KOPT-K1 (cell line): Measurements from ENCODE around the gene KLF14.

Source experiments
- H3K27ac ChIP-seq: fragments of 200-600 bp; sonication (generic); 2 replicates; pipeline ENCODE4 v1.5.1; 2016; ENCODE audit warnings: antibody characterized with exemption, mild to moderate bottlenecking, low read depth, low read length; ENCODE audit not compliant: poor library complexity, severe bottlenecking
- H3K36me3 ChIP-seq: fragments of 200-600 bp; sonication (generic); 2 replicates; pipeline ENCODE4 v1.5.1; 2017; ENCODE audit warnings: antibody characterized with exemption, mild to moderate bottlenecking, low read length, moderate library complexity; ENCODE audit not compliant: insufficient read depth
- H3K9me3 ChIP-seq: fragments of 200-600 bp; sonication (generic); 2 replicates; pipeline ENCODE4 v1.5.1; 2017; ENCODE audit warnings: antibody characterized with exemption, low read length, mild to moderate bottlenecking; ENCODE audit not compliant: insufficient read depth, poor library complexity, severe bottlenecking

KLF14 gene

GRCh38 chr7:130734815-130735716 is 1.1 kb upstream of the KLF14 start:
- no peaks in the 10 kb centered on the region for H3K36me3 ChIP-seq
- no peak overlapping the region for H3K27ac ChIP-seq
- H3K9me3 ChIP-seq: no peaks in the 10 kb centered on the region

- Histone ChIP-seq H3K27ac (no peak overlapping the region), H3K36me3 (no peaks in the 10 kb centered on the region), H3K9me3 (no peaks in the 10 kb centered on the region)
Observed at GRCh38 chr7:130732980-130733930, 752 bp downstream of the KLF14 start.

GRCh38 chr7:130723784-130724183 is 10.2 kb downstream of the KLF14 start:
- no peak overlapping the region for H3K27ac ChIP-seq
- no peaks in the 10 kb centered on the region for H3K9me3 ChIP-seq
- no peaks in the 10 kb centered on the region for H3K36me3 ChIP-seq

GRCh38 chr7:130721486-130722277 is 12.3 kb downstream of the KLF14 start:
- Histone ChIP-seq H3K27ac (no peak overlapping the region), H3K36me3 (no peaks in the 10 kb centered on the region), H3K9me3 (no peaks in the 10 kb centered on the region)

- Histone ChIP-seq H3K9me3 (no peaks in the 10 kb centered on the region), H3K36me3 (no peaks in the 10 kb centered on the region), H3K27ac (no peak overlapping the region)
Observed at GRCh38 chr7:130719541-130719940, 14.5 kb downstream of the KLF14 start.

- Histone ChIP-seq H3K27ac (no peak overlapping the region), H3K36me3 (no peaks in the 10 kb centered on the region), H3K9me3 (no peaks in the 10 kb centered on the region)
Observed at GRCh38 chr7:130712416-130712815, 21.6 kb downstream of the KLF14 start.

- Histone ChIP-seq H3K27ac (no peak overlapping the region), H3K36me3 (no peaks in the 10 kb centered on the region), H3K9me3 (peaks cover 14% of the 10 kb centered on the region)
Observed at GRCh38 chr7:130708766-130709165, 25.2 kb downstream of the KLF14 start.

GRCh38 chr7:130708001-130708400 is 26.0 kb downstream of the KLF14 start:
- H3K36me3 ChIP-seq: no peaks in the 10 kb centered on the region
- peaks cover 14% of the 10 kb centered on the region for H3K9me3 ChIP-seq
- no peak overlapping the region for H3K27ac ChIP-seq

GRCh38 chr7:130703851-130704250 is 30.2 kb downstream of the KLF14 start:
- Histone ChIP-seq H3K27ac (no peak overlapping the region), H3K9me3 (peaks cover 14% of the 10 kb centered on the region), H3K36me3 (no peaks in the 10 kb centered on the region)

GRCh38 chr7:130701650-130702049 is 32.4 kb downstream of the KLF14 start:
- Histone ChIP-seq H3K36me3 (no peaks in the 10 kb centered on the region), H3K27ac (no peak overlapping the region), H3K9me3 (peaks cover 10% of the 10 kb centered on the region)

- no peak overlapping the region for H3K27ac ChIP-seq
Observed at GRCh38 chr7:130700760-130701159, 33.2 kb downstream of the KLF14 start.

GRCh38 chr7:130699686-130700085 is 34.3 kb downstream of the KLF14 start:
- no peak overlapping the region for H3K27ac ChIP-seq
- no peaks in the 10 kb centered on the region for H3K36me3 ChIP-seq
- H3K9me3 ChIP-seq: no peaks in the 10 kb centered on the region

More at GRCh38 chr7:130700760-130701159, 33.2 kb downstream of the KLF14 start:
- H3K9me3 ChIP-seq: peaks cover 1% of the 10 kb centered on the region
- no peaks in the 10 kb centered on the region for H3K36me3 ChIP-seq

GRCh38 chr7:130697820-130698219 is 36.2 kb downstream of the KLF14 start:
- H3K27ac ChIP-seq: no peak overlapping the region
- H3K36me3 ChIP-seq: no peaks in the 10 kb centered on the region
- no peaks in the 10 kb centered on the region for H3K9me3 ChIP-seq

- Histone ChIP-seq H3K27ac (no peak overlapping the region), H3K9me3 (no peaks in the 10 kb centered on the region), H3K36me3 (no peaks in the 10 kb centered on the region)
Observed at GRCh38 chr7:130695840-130696239, 38.2 kb downstream of the KLF14 start.
